OCI-M1 (cell line): Measurements from ENCODE around the gene AFAP1L1.

ENCODE experiments used
- DNase-seq: peaks from one replicate; lab custom pipeline; 2025; lab: John Stamatoyannopoulos, UW

The AFAP1L1 gene

GRCh38 chr5:149284501-149284900 lies 12.8 kb downstream of the AFAP1L1 start:
- DNase-seq: no peak

GRCh38 chr5:149285153-149285552 lies 13.5 kb downstream of the AFAP1L1 start:
- no peak for DNase-seq

- DNase-seq: no peak
Observed at GRCh38 chr5:149288436-149288835, 16.8 kb downstream of the AFAP1L1 start.

GRCh38 chr5:149289301-149289700 lies 17.6 kb downstream of the AFAP1L1 start:
- no peak for DNase-seq

- no peak for DNase-seq
Observed at GRCh38 chr5:149294872-149295829, 23.5 kb downstream of the AFAP1L1 start.

GRCh38 chr5:149297340-149298025 lies 25.8 kb downstream of the AFAP1L1 start:
- no peak for DNase-seq

- DNase-seq: no peak
Observed at GRCh38 chr5:149298163-149298562, 26.5 kb downstream of the AFAP1L1 start.

GRCh38 chr5:149298842-149299404 lies 27.3 kb downstream of the AFAP1L1 start:
- no peak for DNase-seq

GRCh38 chr5:149299451-149300054 lies 27.9 kb downstream of the AFAP1L1 start:
- DNase-seq: no peak

GRCh38 chr5:149300441-149300840 lies 28.8 kb downstream of the AFAP1L1 start:
- no peak for DNase-seq

GRCh38 chr5:149301049-149301743 lies 29.5 kb downstream of the AFAP1L1 start:
- no peak for DNase-seq

- no peak for DNase-seq
Observed at GRCh38 chr5:149301744-149302380, 30.2 kb downstream of the AFAP1L1 start.

GRCh38 chr5:149302641-149303040 lies 31.0 kb downstream of the AFAP1L1 start:
- no peak for DNase-seq

- no peak for DNase-seq
Observed at GRCh38 chr5:149303210-149303609, 31.6 kb downstream of the AFAP1L1 start.

GRCh38 chr5:149304195-149305078 lies 32.8 kb downstream of the AFAP1L1 start:
- no peak for DNase-seq

GRCh38 chr5:149309354-149309753 lies 37.7 kb downstream of the AFAP1L1 start:
- DNase-seq: no peak

GRCh38 chr5:149310488-149310887 lies 38.8 kb downstream of the AFAP1L1 start:
- DNase-seq: no peak

GRCh38 chr5:149310947-149311658 lies 39.4 kb downstream of the AFAP1L1 start:
- no peak for DNase-seq

GRCh38 chr5:149313151-149313841 lies 41.6 kb downstream of the AFAP1L1 start:
- DNase-seq: no peak
